Tibial nerve (tissue), 4 donors: Measurements from ENCODE around the gene RGS7. TPM values are rescaled to one million over a fixed set of nuclear protein-coding genes. Genes with fewer than 3 reads are reported as not detected.

Source experiments
- DNase-seq, 2 donors: peaks; one replicate each; pipeline ENCODE4 v3.0.0-alpha.2; 2019; ENCODE audit warnings: low spot score in 2 of 2
- H3K27ac ChIP-seq, 4 donors: fragments of 200-600 bp; sonication (generic) in 3 of 4; one replicate each; pipeline ENCODE4 v1.5.1; 2017 to 2019; ENCODE audit warnings: mild to moderate bottlenecking in 1 of 4
- H3K27me3 ChIP-seq, 2 donors: fragments of 200-600 bp; sonication (generic) in 1 of 2; one replicate each; pipeline versions ENCODE4 v1.5.1 to v1.6.0; 2017 to 2019
- H3K36me3 ChIP-seq, 3 donors: fragments of 200-600 bp; sonication (generic); one replicate each; pipeline ENCODE4 v1.5.1; 2018 to 2019
- H3K4me1 ChIP-seq, 4 donors: fragments of 200-600 bp; sonication (generic) in 3 of 4; one replicate each; pipeline ENCODE4 v1.5.1; 2017 to 2019
- H3K4me3 ChIP-seq, 4 donors: fragments of 200-600 bp; sonication (generic) in 3 of 4; one replicate each; pipeline ENCODE4 v1.5.1; 2017 to 2019; ENCODE audit warnings: mild to moderate bottlenecking in 1 of 4, moderate library complexity in 1 of 4
- H3K9me3 ChIP-seq, 4 donors: fragments of 200-600 bp; sonication (generic) in 3 of 4; one replicate each; pipeline ENCODE4 v1.5.1; 2017 to 2019
- CTCF ChIP-seq, 5 experiments: fragments of 200-600 bp in 3 of 5; fragments of 450-650 bp in 2 of 5; sonication (generic) in 3 of 5; IDR thresholded peaks; one replicate each; pipeline ENCODE4 v1.5.1; 2016 to 2019; ENCODE audit warnings: antibody characterized with exemption in 5 of 5, mild to moderate bottlenecking in 3 of 5, moderate library complexity in 2 of 5
- EP300 ChIP-seq, 2 donors: sonication (generic); formaldehyde crosslinking; IDR thresholded peaks; one replicate each; pipeline ENCODE4 v1.6.1; 2017; ENCODE audit warnings: antibody characterized with exemption in 2 of 2, mild to moderate bottlenecking in 1 of 2
- POLR2A ChIP-seq, 2 donors: fragments of 450-650 bp; IDR thresholded peaks; one replicate each; pipeline ENCODE4 v1.6.1; 2017; ENCODE audit warnings: antibody characterized with exemption in 2 of 2, mild to moderate bottlenecking in 2 of 2, moderate library complexity in 2 of 2
- WGBS, 2 donors: methylation state at CpG; one replicate each; pipeline ENCODE4 v1.1.5; 2018; 5-methylcytosine and 5-hydroxymethylcytosine counted together
- total RNA-seq, 4 donors: library from RNA; depleted of rRNA; stranded (reverse); fragments of >200 nt; gene quantifications; one replicate each; pipeline ENCODE4 v1.1.0, GENCODE V29; 2016

Gene RGS7
- total RNA-seq, 4 donors from 2014 or later = 0.39 to 1.5 (median 1.0) TPM; not detected in 1

- Histone ChIP-seq H3K4me3 (no peak overlapping the region), H3K27me3 (no peaks in the 10 kb centered on the region), H3K9me3 (no peaks in the 10 kb centered on the region), H3K27ac (no peak overlapping the region), H3K36me3 (no peaks in the 10 kb centered on the region), H3K4me1 (peaks cover 0 to 5% (median 0%) of the 10 kb centered on the region in 4 donors)
- no peak for DNase-seq
- WGBS, 2 donors = 47% methylated on average over 5 of the region's 5 CpGs
- TF ChIP-seq CTCF (IDR thresholded peaks at IDR 0.05) (no peak), EP300 (IDR thresholded peaks at IDR 0.05) (no peak), POLR2A (IDR thresholded peaks at IDR 0.05) (no peak)
Observed at GRCh38 chr1:241240069-241240468, 116.9 kb downstream of the RGS7 start.

- peaks cover 0 to 5% (median 0%) of the 10 kb centered on the region in 4 donors for H3K4me1 ChIP-seq
- H3K27ac ChIP-seq = no peak overlapping the region
- no peaks in the 10 kb centered on the region for H3K36me3 ChIP-seq
- no peaks in the 10 kb centered on the region for H3K9me3 ChIP-seq
- DNase-seq = no peak
- whole genome bisulfite sequencing, 2 donors = 58 to 66% methylated on average over 8 of the region's 8 CpGs
- no peak overlapping the region for H3K4me3 ChIP-seq
- H3K27me3 ChIP-seq = no peaks in the 10 kb centered on the region
- no peak for TF ChIP-seq EP300 (IDR thresholded peaks at IDR 0.05)
- TF ChIP-seq POLR2A (IDR thresholded peaks at IDR 0.05) = no peak
- no peak for TF ChIP-seq CTCF (IDR thresholded peaks at IDR 0.05)
Observed at GRCh38 chr1:241237873-241238272, 119.1 kb downstream of the RGS7 start.

- H3K4me1 ChIP-seq = peaks cover 0 to 5% (median 0%) of the 10 kb centered on the region in 4 donors
- no peak overlapping the region for H3K4me3 ChIP-seq
- no peak for TF ChIP-seq POLR2A (IDR thresholded peaks at IDR 0.05)
- TF ChIP-seq EP300 (IDR thresholded peaks at IDR 0.05) = no peak
- no peak for TF ChIP-seq CTCF (IDR thresholded peaks at IDR 0.05)
- 21 to 25% methylated on average over 2 of the region's 2 CpGs for WGBS, 2 donors
- no peak for DNase-seq
- H3K27ac ChIP-seq = no peak overlapping the region
- H3K27me3 ChIP-seq = no peaks in the 10 kb centered on the region
- H3K9me3 ChIP-seq = no peaks in the 10 kb centered on the region
- H3K36me3 ChIP-seq = no peaks in the 10 kb centered on the region
Observed at GRCh38 chr1:241235256-241235897, 121.6 kb downstream of the RGS7 start.

GRCh38 chr1:241229711-241230110, 127.3 kb downstream of the RGS7 start:
- no peaks in the 10 kb centered on the region for H3K27me3 ChIP-seq
- H3K4me3 ChIP-seq = no peak overlapping the region
- DNase-seq = no peak
- TF ChIP-seq CTCF (IDR thresholded peaks at IDR 0.05) (no peak), EP300 (IDR thresholded peaks at IDR 0.05) (no peak), POLR2A (IDR thresholded peaks at IDR 0.05) (no peak)
- no peak overlapping the region for H3K27ac ChIP-seq
- peaks cover 0 to 5% (median 0%) of the 10 kb centered on the region in 4 donors for H3K4me1 ChIP-seq
- no peaks in the 10 kb centered on the region for H3K36me3 ChIP-seq
- no peaks in the 10 kb centered on the region for H3K9me3 ChIP-seq
- 61 to 66% methylated on average over 5 of the region's 5 CpGs for WGBS, 2 donors

- H3K36me3 ChIP-seq = no peaks in the 10 kb centered on the region
- no peak overlapping the region for H3K27ac ChIP-seq
- WGBS, 2 donors = 34 to 35% methylated on average over 11 of the region's 11 CpGs
- H3K4me3 ChIP-seq = no peak overlapping the region
- H3K4me1 ChIP-seq = peaks cover 0 to 5% (median 0%) of the 10 kb centered on the region in 4 donors
- no peak for TF ChIP-seq CTCF (IDR thresholded peaks at IDR 0.05)
- TF ChIP-seq POLR2A (IDR thresholded peaks at IDR 0.05) = no peak
- no peak for TF ChIP-seq EP300 (IDR thresholded peaks at IDR 0.05)
- DNase-seq = no peak
- H3K27me3 ChIP-seq = no peaks in the 10 kb centered on the region
- no peaks in the 10 kb centered on the region for H3K9me3 ChIP-seq
Observed at GRCh38 chr1:241229216-241229615, 127.8 kb downstream of the RGS7 start.
